B cell (primary cell): ENCODE data around the gene ISM1. TPM values are rescaled to one million over a fixed set of nuclear protein-coding genes. Genes with fewer than 3 reads are reported as not detected.

Experiments
- ATAC-seq: fragments of 200-7000 bp; cut with Tn5 transposase; one replicate; pipeline ENCODE4 v1.10.0; 2021; ENCODE audit warnings: low read depth, mild to moderate bottlenecking, moderate number of reproducible peaks, moderate library complexity
- CTCF ChIA-PET: fragments of 350-600 bp; sonication (Branson Sonifier 250); formaldehyde crosslinking; loops from one replicate; lab custom pipeline; 2021; ENCODE audit warnings: antibody characterized with exemption, inconsistent platforms; lab: Charles Lee
- POLR2A ChIA-PET: fragments of 350-600 bp; sonication (Branson Sonifier 250); formaldehyde crosslinking; loops from one replicate; lab custom pipeline; 2021; ENCODE audit warnings: antibody characterized with exemption; lab: Charles Lee
- DNase-seq: peaks from one replicate; pipeline ENCODE4 v3.0.0; 2013
- H2AFZ ChIP-seq: 2 replicates; pipeline ENCODE4 v1.6.1; 2012; ENCODE audit warnings: mild to moderate bottlenecking, low read depth, low read length; ENCODE audit not compliant: insufficient read depth, poor library complexity, severe bottlenecking
- H3K27ac ChIP-seq, 2 donors: 1 replicate in 1 of 2; 2 replicates in 1 of 2; pipeline ENCODE4 v1.5.1; 2012 to 2013; ENCODE audit warnings: low read length in 2 of 2, mild to moderate bottlenecking in 2 of 2, moderate library complexity in 1 of 2
- H3K27me3 ChIP-seq, 4 experiments: fragments of 200-600 bp in 1 of 4; sonication (generic) in 1 of 4; replicated peaks in 1 of 4; 1 replicate in 2 of 4; 2 replicates in 2 of 4; pipeline versions ENCODE4 v1.6.1 to v1.7.0; 2013 to 2016; ENCODE audit warnings: low read length in 3 of 4, mild to moderate bottlenecking in 2 of 4, mixed read lengths in 1 of 4, moderate library complexity in 1 of 4; ENCODE audit not compliant: insufficient read depth in 4 of 4, control insufficient read depth in 3 of 4; ENCODE audit errors: control extremely low read depth in 1 of 4
- H3K36me3 ChIP-seq, 2 experiments: replicated peaks in 1 of 2; 1 replicate in 1 of 2; 2 replicates in 1 of 2; pipeline versions ENCODE4 v1.6.1 to v1.7.1; 2013; ENCODE audit warnings: low read length in 1 of 2; ENCODE audit not compliant: insufficient read depth in 2 of 2, control insufficient read depth in 1 of 2; ENCODE audit errors: control extremely low read depth in 1 of 2, extremely low read depth in 1 of 2
- H3K4me1 ChIP-seq, 2 donors: fragments of 200-600 bp in 1 of 2; sonication (generic) in 1 of 2; 1 replicate in 1 of 2; 2 replicates in 1 of 2; pipeline versions ENCODE4 v1.5.1 to v1.6.1; 2013 to 2017; ENCODE audit warnings: low read length in 2 of 2; ENCODE audit not compliant: control insufficient read depth in 2 of 2, insufficient read depth in 2 of 2
- H3K4me2 ChIP-seq: replicated peaks from 2 replicates; pipeline ENCODE3; 2012; ENCODE audit warnings: mild to moderate bottlenecking, low read depth, low read length; ENCODE audit not compliant: poor library complexity, severe bottlenecking
- H3K4me3 ChIP-seq, 5 experiments: fragments of 200-600 bp in 1 of 5; sonication (generic) in 1 of 5; 1 replicate in 3 of 5; 2 replicates in 2 of 5; pipeline versions ENCODE4 v1.5.1 to v1.7.0; 2011 to 2016; ENCODE audit warnings: low read length in 4 of 5, mild to moderate bottlenecking in 4 of 5, low read depth in 2 of 5, control low read depth in 1 of 5, moderate library complexity in 1 of 5; ENCODE audit not compliant: insufficient read depth in 1 of 5; ENCODE audit errors: control extremely low read depth in 1 of 5, extremely low read depth in 1 of 5
- H3K79me2 ChIP-seq: fragments of 200-600 bp; sonication (generic); one replicate; pipeline ENCODE4 v1.6.0; 2016; ENCODE audit warnings: low read length; ENCODE audit not compliant: control insufficient read depth, insufficient read depth
- H3K9ac ChIP-seq: fragments of 200-600 bp; sonication (generic); 2 replicates; pipeline ENCODE4 v1.6.1; 2017; ENCODE audit warnings: mild to moderate bottlenecking, low read length, moderate library complexity
- H3K9me3 ChIP-seq, 3 donors: one replicate each; pipeline versions ENCODE4 v1.6.1 to v1.7.1; 2013; ENCODE audit warnings: low read length in 2 of 3; ENCODE audit not compliant: control insufficient read depth in 2 of 3, insufficient read depth in 1 of 3; ENCODE audit errors: control extremely low read depth in 1 of 3
- H4K20me1 ChIP-seq: 2 replicates; pipeline ENCODE4 v1.6.0; 2012; ENCODE audit warnings: mild to moderate bottlenecking, low read length; ENCODE audit not compliant: insufficient read depth, control insufficient read depth, poor library complexity, severe bottlenecking
- H3K27ac Mint-ChIP-seq: one replicate; pipeline ENCODE4 v1.8.0; 2021; ENCODE audit warnings: mixed read lengths
- H3K27me3 Mint-ChIP-seq: one replicate; pipeline ENCODE4 v1.8.0; 2021; ENCODE audit warnings: mixed read lengths
- H3K4me1 Mint-ChIP-seq: one replicate; pipeline ENCODE4 v1.8.0; 2021; ENCODE audit warnings: mixed read lengths
- H3K4me3 Mint-ChIP-seq: one replicate; pipeline ENCODE4 v1.8.0; 2021; ENCODE audit warnings: mixed read lengths
- H3K9me3 Mint-ChIP-seq: one replicate; pipeline ENCODE4 v1.8.0; 2022; ENCODE audit warnings: mixed read lengths; ENCODE audit not compliant: insufficient read depth
- EZH2 ChIP-seq: IDR thresholded peaks from 2 replicates; pipeline ENCODE4 v1.6.1; 2012; ENCODE audit warnings: borderline replicate concordance, low read depth, mild to moderate bottlenecking, moderate library complexity, low read length; ENCODE audit not compliant: insufficient read depth, poor library complexity, severe bottlenecking
- WGBS: methylation state at CpG from one replicate; pipeline ENCODE4 v1.1.5; 2013; ENCODE audit warnings: missing lambda C conversion rate; ENCODE audit not compliant: insufficient coverage; 5-methylcytosine and 5-hydroxymethylcytosine counted together
- intact Hi-C: fragments of 100-400 bp; cut with micrococcal nuclease; formaldehyde crosslinking; loops from one replicate; pipeline ENCODE4 v1.10.0; 2022
- polyA plus RNA-seq: library from polyadenylated mRNA; depleted of rRNA; stranded (reverse); fragments of >200 nt; gene quantifications from 2 replicates; pipeline ENCODE4 v1.2.3, GENCODE V29; 2012
- total RNA-seq, 2 donors: library from RNA; stranded (reverse); fragments of 120-200 nt in 1 of 2; gene quantifications; 1 replicate in 1 of 2; 2 replicates in 1 of 2; pipeline versions ENCODE4 v1.2.3 to v1.2.4, GENCODE V29; 2013 to 2022
- TF ChIP-seq, protein P1 (sequence below): fragments of 200-600 bp; IDR thresholded peaks from one replicate; pipeline ENCODE4 v1.8.0; 2022; ENCODE audit warnings: antibody characterized with exemption, mild to moderate bottlenecking

Gene ISM1
- total and polyA plus RNA-seq, 2 donors (not counting 1 experiment from before 2014, with no cell fraction given) = not detected

DNA sequence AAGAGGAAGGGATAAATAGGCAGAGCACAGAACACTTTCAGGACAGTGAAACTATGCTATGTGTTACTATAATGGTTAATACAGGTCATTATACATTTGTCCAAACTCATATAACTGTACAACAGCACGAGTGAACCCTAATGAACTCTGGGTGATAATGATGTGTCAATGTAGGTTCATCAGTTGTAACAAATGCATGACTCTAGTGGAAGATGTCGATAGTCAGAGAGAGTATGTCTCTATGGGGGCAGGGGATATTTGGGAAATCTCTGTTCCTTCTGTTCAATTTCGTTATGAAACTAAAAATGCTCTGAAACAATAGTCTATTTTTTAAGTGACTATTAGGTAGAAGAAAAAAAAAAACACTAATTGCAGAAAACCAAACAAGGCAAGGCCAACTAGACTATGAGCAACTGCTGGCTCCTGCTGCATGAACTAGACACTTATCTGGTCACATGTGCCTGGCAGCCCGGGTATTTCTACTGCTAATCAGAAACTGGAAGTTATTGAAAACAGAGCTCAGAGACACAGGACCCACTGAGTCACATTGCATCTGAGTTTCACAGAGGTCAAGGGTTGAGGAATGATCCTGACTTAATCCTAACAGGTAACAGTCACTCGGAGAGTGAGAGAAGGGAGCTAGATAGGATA lies 97.9 kb downstream of the ISM1 start:
- Histone ChIP-seq H3K27me3 (peaks cover 0 to 3% (median 2%) of the 10 kb centered on the region in 4 experiments), H3K4me2 (no peak overlapping the region), H3K9ac (no peak overlapping the region), H3K36me3 (no peaks in the 10 kb centered on the region), H3K9me3 (no peaks in the 10 kb centered on the region), H3K27ac (no peak overlapping the region), H3K4me1 (no peaks in the 10 kb centered on the region), H3K79me2 (no peaks in the 10 kb centered on the region), H4K20me1 (no peaks in the 10 kb centered on the region), H3K4me3 (no peak overlapping the region), H2AFZ (no peak overlapping the region)
- H3K27me3 Mint-ChIP-seq = peaks cover 12% of the 10 kb centered on the region
- peaks cover 15% of the 10 kb centered on the region for H3K9me3 Mint-ChIP-seq
- DNase-seq = no peak
- WGBS = 85% methylated on average over 1 of the region's 5 CpGs
- POLR2A ChIA-PET = no interaction called here
- ATAC-seq = no peak
- intact Hi-C loops = no loop called here
- no peak overlapping the region for H3K27ac Mint-ChIP-seq
- no peak overlapping the region for H3K4me3 Mint-ChIP-seq
- CTCF ChIA-PET = no interaction called here
- TF ChIP-seq EZH2 = no peak
- TF ChIP-seq, protein P1, sequence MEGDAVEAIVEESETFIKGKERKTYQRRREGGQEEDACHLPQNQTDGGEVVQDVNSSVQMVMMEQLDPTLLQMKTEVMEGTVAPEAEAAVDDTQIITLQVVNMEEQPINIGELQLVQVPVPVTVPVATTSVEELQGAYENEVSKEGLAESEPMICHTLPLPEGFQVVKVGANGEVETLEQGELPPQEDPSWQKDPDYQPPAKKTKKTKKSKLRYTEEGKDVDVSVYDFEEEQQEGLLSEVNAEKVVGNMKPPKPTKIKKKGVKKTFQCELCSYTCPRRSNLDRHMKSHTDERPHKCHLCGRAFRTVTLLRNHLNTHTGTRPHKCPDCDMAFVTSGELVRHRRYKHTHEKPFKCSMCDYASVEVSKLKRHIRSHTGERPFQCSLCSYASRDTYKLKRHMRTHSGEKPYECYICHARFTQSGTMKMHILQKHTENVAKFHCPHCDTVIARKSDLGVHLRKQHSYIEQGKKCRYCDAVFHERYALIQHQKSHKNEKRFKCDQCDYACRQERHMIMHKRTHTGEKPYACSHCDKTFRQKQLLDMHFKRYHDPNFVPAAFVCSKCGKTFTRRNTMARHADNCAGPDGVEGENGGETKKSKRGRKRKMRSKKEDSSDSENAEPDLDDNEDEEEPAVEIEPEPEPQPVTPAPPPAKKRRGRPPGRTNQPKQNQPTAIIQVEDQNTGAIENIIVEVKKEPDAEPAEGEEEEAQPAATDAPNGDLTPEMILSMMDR = no peak
- H3K4me1 Mint-ChIP-seq = no peaks in the 10 kb centered on the region

DNA sequence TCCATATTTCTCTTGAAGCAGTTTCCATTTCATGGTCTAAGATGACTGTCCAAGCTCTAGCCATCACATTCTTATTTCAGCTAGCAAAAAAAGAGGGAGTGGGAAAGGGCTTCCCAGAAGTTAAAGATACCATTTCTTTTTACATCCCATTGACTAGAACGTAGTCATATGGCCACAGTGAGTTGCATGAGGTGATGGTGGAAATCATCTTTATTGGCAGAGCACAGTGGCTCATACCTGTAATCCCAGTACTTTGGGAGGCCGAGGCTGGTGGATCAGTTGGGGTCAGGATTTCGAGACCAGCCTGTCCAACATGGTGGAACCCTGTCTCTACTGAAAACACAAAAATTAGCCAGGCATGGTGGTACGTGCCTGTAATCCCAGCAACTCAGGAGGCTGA lies 99.6 kb downstream of the ISM1 start:
- no peaks in the 10 kb centered on the region for H3K9me3 ChIP-seq
- TF ChIP-seq, protein P1 = no peak
- no peak for TF ChIP-seq EZH2
- Mint-ChIP-seq H3K27ac (no peak overlapping the region), H3K27me3 (peaks cover 16% of the 10 kb centered on the region), H3K9me3 (peaks cover 15% of the 10 kb centered on the region), H3K4me1 (no peaks in the 10 kb centered on the region), H3K4me3 (no peak overlapping the region)
- ATAC-seq = no peak
- POLR2A ChIA-PET = no interaction called here
- peaks cover 0 to 3% (median 2%) of the 10 kb centered on the region in 4 experiments for H3K27me3 ChIP-seq
- H4K20me1 ChIP-seq = no peaks in the 10 kb centered on the region
- no peak overlapping the region for H3K27ac ChIP-seq
- H3K4me2 ChIP-seq = no peak overlapping the region
- H2AFZ ChIP-seq = no peak overlapping the region
- 89% methylated on average over 3 of the region's 4 CpGs for WGBS
- H3K9ac ChIP-seq = no peak overlapping the region
- intact Hi-C loops = loop anchor here (10.0 kb wide), 1 partner anchor 454 kb away; no protein-coding TSS in a partner anchor
- H3K4me3 ChIP-seq = no peak overlapping the region
- no peaks in the 10 kb centered on the region for H3K36me3 ChIP-seq
- no peak for DNase-seq
- no peaks in the 10 kb centered on the region for H3K79me2 ChIP-seq
- no peaks in the 10 kb centered on the region for H3K4me1 ChIP-seq
- CTCF ChIA-PET = no interaction called here
